K562 (cell line): ENCODE data around the gene SLC2A8. TPM values are rescaled to one million over a fixed set of nuclear protein-coding genes. Genes with fewer than 3 reads are reported as not detected.

Source experiments
- EP400 ChIP-seq: fragments of 450-650 bp; IDR thresholded peaks from 2 replicates; pipeline ENCODE4 v1.6.1; 2017; ENCODE audit warnings: antibody characterized with exemption, mild to moderate bottlenecking, moderate library complexity
- HDAC1 ChIP-seq, 2 experiments: fragments of 450-650 bp; IDR thresholded peaks; 2 replicates each; pipeline ENCODE4 v1.6.1; 2016 to 2017; ENCODE audit warnings: inconsistent platforms in 1 of 2, mild to moderate bottlenecking in 1 of 2, moderate library complexity in 1 of 2
- HMGN3 ChIP-seq: IDR thresholded peaks from 2 replicates; pipeline ENCODE4 v1.6.1; 2011; ENCODE audit warnings: borderline replicate concordance, low read depth, mild to moderate bottlenecking, mixed read lengths, low read length; ENCODE audit not compliant: insufficient read length; ENCODE audit errors: extremely low read depth
- MAZ ChIP-seq, 2 experiments: fragments of 450-650 bp in 1 of 2; sonication (generic) in 1 of 2; formaldehyde crosslinking; IDR thresholded peaks in 1 of 2; conservative IDR thresholded peaks in 1 of 2; 2 replicates each; pipeline versions ENCODE4 v1.4.0 to v1.5.0; 2020; ENCODE audit warnings: mild to moderate bottlenecking in 1 of 2, missing genetic modification reagents in 1 of 2
- NFYB ChIP-seq: IDR thresholded peaks from 2 replicates; pipeline ENCODE4 v1.6.1; 2011; ENCODE audit warnings: mild to moderate bottlenecking, moderate library complexity; ENCODE audit not compliant: insufficient read length; ENCODE audit errors: extremely low read depth
- TEAD2 ChIP-seq: fragments of 450-650 bp; IDR thresholded peaks from 2 replicates; pipeline ENCODE4 v1.6.1; 2016; ENCODE audit warnings: missing genetic modification characterization, control low read depth, missing compliant biosample characterization
- VEZF1 ChIP-seq: fragments of 200-800 bp; sonication (Bioruptor generic); IDR thresholded peaks from 2 replicates; pipeline ENCODE4 v1.6.1; 2017; ENCODE audit warnings: missing genetic modification characterization, missing compliant biosample characterization
- ZFP36 ChIP-seq: fragments of 150-350 bp; IDR thresholded peaks from 2 replicates; pipeline ENCODE4 v1.6.1; 2018; ENCODE audit warnings: low read length, low read depth; ENCODE audit not compliant: partially characterized antibody
- ZNF263 ChIP-seq: sonication (generic); formaldehyde crosslinking; IDR thresholded peaks from 2 replicates; pipeline ENCODE4 v1.8.0; 2022; ENCODE audit warnings: mild to moderate bottlenecking, missing genetic modification reagents, borderline replicate concordance
- ZNF324 ChIP-seq: fragments of 250-450 bp; sonication (Bioruptor Pico); IDR thresholded peaks from 2 replicates; pipeline ENCODE4 v1.4.0; 2020; ENCODE audit warnings: mild to moderate bottlenecking
- ZNF766 ChIP-seq: fragments of 200-800 bp; sonication (Bioruptor generic); conservative IDR thresholded peaks from 2 replicates; pipeline ENCODE4 v1.6.1; 2016; ENCODE audit warnings: missing genetic modification characterization, missing compliant biosample characterization
- ZNF778 ChIP-seq: fragments of 450-650 bp; formaldehyde crosslinking; IDR thresholded peaks from 2 replicates; pipeline ENCODE4 v1.4.0; 2020; ENCODE audit warnings: mild to moderate bottlenecking, moderate library complexity
- polyA plus RNA-seq, 8 experiments: library from polyadenylated mRNA; depleted of rRNA in 4 of 8; stranded (reverse) in 5 of 8; unstranded in 3 of 8; fragments of >200 nt; fragmentation: Nextera tagmentation in 2 of 8; fragmentation: Illumina TruSeq in 1 of 8; extraction: Ambion mirVana in 2 of 8; extraction: Trizol in 1 of 8; gene quantifications; 2 replicates each; pipeline versions ENCODE4 v1.2.1 to v1.2.3, GENCODE V29; 2011 to 2014; ENCODE audit warnings: inconsistent platforms in 1 of 8, missing spikeins in 1 of 8
- total RNA-seq, 7 experiments: library from RNA; depleted of rRNA in 6 of 7; stranded (reverse); fragments of >200 nt in 6 of 7; fragmentation: Illumina TruSeq in 2 of 7; extraction: Trizol in 2 of 7; gene quantifications; 2 replicates each; pipeline versions ENCODE4 v1.2.1 to v1.2.3, GENCODE V29; 2011 to 2021; ENCODE audit warnings: low replicate concordance in 1 of 7
- TF ChIP-seq, protein P1 (sequence below), 2 experiments: fragments of 450-650 bp; IDR thresholded peaks; 2 replicates each; pipeline ENCODE4 v1.6.1; 2016; ENCODE audit warnings: mild to moderate bottlenecking in 2 of 2, borderline replicate concordance in 1 of 2, low read depth in 1 of 2, moderate library complexity in 1 of 2
- TF ChIP-seq, protein P2 (sequence below): sonication (generic); formaldehyde crosslinking; IDR thresholded peaks from 2 replicates; pipeline ENCODE4 v1.8.1; 2023; ENCODE audit warnings: mild to moderate bottlenecking, missing genetic modification reagents

SLC2A8 gene
- total and polyA plus RNA-seq, 9 of the 15 experiments (the other 6 are each of a cell fraction or from before 2014, with no cell fraction given), result 0.13 to 12.9 (median 5.2) TPM

- TF ChIP-seq NFYB (no peak), ZFP36 (no peak), EP400 (no peak), VEZF1 (CRISPR knock-in tag) (peak; percentile 88), ZNF324 (CRISPR knock-in tag) (no peak), HDAC1 (IDR thresholded peaks at IDR 0.05) (peak in 1 of 2 experiments; percentile 75; a peak in 2 of 4 replicates), MAZ (CRISPR knock-in tag; conservative IDR thresholded peaks at IDR 0.05 in 1 of 2, IDR thresholded peaks at IDR 0.05 in 1 of 2) (peak in 1 of 2 experiments; percentile 14; a peak in 2 of 4 replicates), ZNF778 (CRISPR knock-in tag) (no peak), ZNF766 (CRISPR knock-in tag) (no peak), ZNF263 (no peak), TEAD2 (tag) (no peak), HMGN3 (no peak)
- TF ChIP-seq, protein P1, sequence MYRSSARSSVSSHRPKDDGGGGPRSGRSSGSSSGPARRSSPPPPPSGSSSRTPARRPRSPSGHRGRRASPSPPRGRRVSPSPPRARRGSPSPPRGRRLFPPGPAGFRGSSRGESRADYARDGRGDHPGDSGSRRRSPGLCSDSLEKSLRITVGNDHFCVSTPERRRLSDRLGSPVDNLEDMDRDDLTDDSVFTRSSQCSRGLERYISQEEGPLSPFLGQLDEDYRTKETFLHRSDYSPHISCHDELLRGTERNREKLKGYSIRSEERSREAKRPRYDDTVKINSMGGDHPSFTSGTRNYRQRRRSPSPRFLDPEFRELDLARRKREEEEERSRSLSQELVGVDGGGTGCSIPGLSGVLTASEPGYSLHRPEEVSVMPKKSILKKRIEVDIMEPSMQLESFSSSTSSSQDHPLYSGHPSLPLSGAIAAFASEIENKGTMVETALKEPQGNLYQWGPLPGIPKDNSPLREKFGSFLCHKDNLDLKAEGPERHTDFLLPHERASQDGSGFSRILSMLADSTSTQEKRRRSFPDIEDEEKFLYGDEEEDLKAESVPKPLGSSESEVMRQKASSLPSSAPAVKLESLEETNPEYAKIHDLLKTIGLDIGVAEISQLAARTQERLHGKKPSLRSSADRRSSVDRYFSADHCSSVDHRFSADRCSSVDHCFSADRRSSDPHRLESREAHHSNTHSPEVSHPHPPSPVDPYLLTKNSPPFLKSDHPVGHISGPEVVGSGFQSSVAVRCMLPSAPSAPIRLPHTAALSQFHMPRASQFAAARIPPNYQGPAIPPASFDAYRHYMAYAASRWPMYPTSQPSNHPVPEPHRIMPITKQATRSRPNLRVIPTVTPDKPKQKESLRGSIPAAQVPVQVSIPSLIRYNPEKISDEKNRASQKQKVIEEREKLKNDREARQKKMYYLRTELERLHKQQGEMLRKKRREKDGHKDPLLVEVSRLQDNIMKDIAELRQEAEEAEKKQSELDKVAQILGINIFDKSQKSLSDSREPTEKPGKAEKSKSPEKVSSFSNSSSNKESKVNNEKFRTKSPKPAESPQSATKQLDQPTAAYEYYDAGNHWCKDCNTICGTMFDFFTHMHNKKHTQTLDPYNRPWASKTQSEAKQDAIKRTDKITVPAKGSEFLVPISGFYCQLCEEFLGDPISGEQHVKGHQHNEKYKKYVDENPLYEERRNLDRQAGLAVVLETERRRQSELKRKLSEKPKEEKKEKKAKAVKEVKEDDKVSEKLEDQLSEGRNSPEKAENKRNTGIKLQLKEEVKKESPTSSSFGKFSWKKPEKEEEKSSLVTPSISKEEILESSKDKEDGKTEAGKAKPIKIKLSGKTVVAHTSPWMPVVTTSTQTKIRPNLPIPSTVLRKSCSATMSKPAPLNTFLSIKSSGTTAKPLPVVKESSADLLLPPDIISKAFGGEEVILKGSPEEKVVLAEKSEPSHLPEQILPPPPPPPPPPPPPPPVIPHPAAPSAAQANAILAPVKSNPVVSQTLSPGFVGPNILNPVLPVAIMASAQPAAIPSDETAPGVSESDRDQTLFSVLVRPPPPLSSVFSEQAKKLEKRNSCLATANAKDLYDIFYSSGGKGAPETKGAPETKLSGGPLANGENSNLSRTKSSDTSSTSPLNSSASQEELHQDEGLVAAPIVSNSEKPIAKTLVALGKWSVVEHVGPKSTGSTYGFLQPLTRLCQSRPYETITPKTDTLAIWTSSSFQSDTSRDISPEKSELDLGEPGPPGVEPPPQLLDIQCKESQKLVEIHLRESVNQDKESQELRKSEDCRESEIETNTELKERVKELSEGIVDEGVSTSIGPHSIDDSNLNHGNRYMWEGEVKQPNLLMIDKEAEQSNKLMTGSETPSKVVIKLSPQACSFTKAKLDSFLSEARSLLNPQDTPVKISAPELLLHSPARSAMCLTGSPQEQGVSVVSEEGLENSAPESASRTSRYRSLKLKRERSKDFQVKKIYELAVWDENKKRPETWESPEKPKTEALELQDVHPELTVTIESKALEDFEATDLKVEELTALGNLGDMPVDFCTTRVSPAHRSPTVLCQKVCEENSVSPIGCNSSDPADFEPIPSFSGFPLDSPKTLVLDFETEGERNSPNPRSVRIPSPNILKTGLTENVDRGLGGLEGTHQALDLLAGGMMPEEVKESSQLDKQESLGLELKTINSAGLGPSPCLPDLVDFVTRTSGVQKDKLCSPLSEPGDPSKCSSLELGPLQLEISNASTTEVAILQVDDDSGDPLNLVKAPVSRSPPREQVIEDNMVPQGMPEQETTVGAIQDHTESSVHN (IDR thresholded peaks at IDR 0.05; ENCODE audit: borderline replicate concordance in 1 of 2, low read depth in 1 of 2), result no peak
- TF ChIP-seq, protein P2, sequence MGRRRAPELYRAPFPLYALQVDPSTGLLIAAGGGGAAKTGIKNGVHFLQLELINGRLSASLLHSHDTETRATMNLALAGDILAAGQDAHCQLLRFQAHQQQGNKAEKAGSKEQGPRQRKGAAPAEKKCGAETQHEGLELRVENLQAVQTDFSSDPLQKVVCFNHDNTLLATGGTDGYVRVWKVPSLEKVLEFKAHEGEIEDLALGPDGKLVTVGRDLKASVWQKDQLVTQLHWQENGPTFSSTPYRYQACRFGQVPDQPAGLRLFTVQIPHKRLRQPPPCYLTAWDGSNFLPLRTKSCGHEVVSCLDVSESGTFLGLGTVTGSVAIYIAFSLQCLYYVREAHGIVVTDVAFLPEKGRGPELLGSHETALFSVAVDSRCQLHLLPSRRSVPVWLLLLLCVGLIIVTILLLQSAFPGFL (CRISPR knock-in tag), result no peak
These were observed 55.1 kb downstream of the SLC2A8 start (continued) for GRCh38 chr9:127451858-127452656.
